Panc1 (cell line): Measurements from ENCODE around the gene ADAMTS15.

ENCODE experiments used
- CTCF ChIP-seq: fragments of 450-650 bp; IDR thresholded peaks from 2 replicates; pipeline ENCODE4 v1.5.1; 2017; ENCODE audit warnings: mild to moderate bottlenecking
- POLR2AphosphoS5 ChIP-seq: IDR thresholded peaks from 2 replicates; pipeline ENCODE4 v1.6.1; 2012; ENCODE audit warnings: mild to moderate bottlenecking, low read depth, low read length, moderate library complexity
- REST ChIP-seq, 2 experiments: IDR thresholded peaks; 2 replicates each; pipeline ENCODE4 v1.6.1; 2011 to 2012; ENCODE audit warnings: low read depth in 2 of 2, control low read depth in 1 of 2, low read length in 1 of 2, mild to moderate bottlenecking in 1 of 2, moderate library complexity in 1 of 2; ENCODE audit not compliant: insufficient read depth in 1 of 2
- TCF7L2 ChIP-seq: IDR thresholded peaks from 2 replicates; pipeline ENCODE4 v1.6.1; 2011; ENCODE audit warnings: mild to moderate bottlenecking, low read depth, low read length, inconsistent platforms

GRCh38 chr11:130514851-130515250 lies 66.4 kb downstream of the ADAMTS15 start:
- TF ChIP-seq CTCF = no peak
- no peak for TF ChIP-seq TCF7L2
- TF ChIP-seq REST (IDR thresholded peaks at IDR 0.05; ENCODE audit: insufficient read depth in 1 of 2, low read depth in 2 of 2, low read length in 1 of 2) = no peak
- TF ChIP-seq POLR2AphosphoS5 = no peak
